ENCODE results near the gene RGS6. TPM values are rescaled to one million over a fixed set of nuclear protein-coding genes. Genes with fewer than 3 reads are reported as not detected.

The RGS6 gene
- total RNA-seq, 1 donor from 2014 or later: 2.0 TPM

- no peak overlapping the region for H3K4me3 Mint-ChIP-seq
- peaks cover 2% of the 10 kb centered on the region for H3K36me3 Mint-ChIP-seq
- H3K27ac Mint-ChIP-seq: no peak overlapping the region
- TF ChIP-seq CTCF (IDR thresholded peaks at IDR 0.05; ENCODE audit: unreplicated experiment): no peak
- H3K4me1 Mint-ChIP-seq: peaks cover 26% of the 10 kb centered on the region
- DNase-seq (ENCODE audit: low spot score in 2 of 2, unreplicated experiment in 2 of 2): no peak
- H3K27me3 Mint-ChIP-seq (ENCODE audit: low read depth): no peaks in the 10 kb centered on the region
- peaks cover 23% of the 10 kb centered on the region for H3K9me3 Mint-ChIP-seq
Observed at GRCh38 chr14:72308967-72309485, 376.8 kb downstream of the RGS6 start.

- Mint-ChIP-seq H3K36me3 (peaks cover 2% of the 10 kb centered on the region), H3K4me1 (peaks cover 34% of the 10 kb centered on the region), H3K4me3 (no peak overlapping the region), H3K27ac (peak overlapping the region; percentile 70), H3K9me3 (peaks cover 8% of the 10 kb centered on the region), H3K27me3 (ENCODE audit: low read depth) (no peaks in the 10 kb centered on the region)
- TF ChIP-seq CTCF (IDR thresholded peaks at IDR 0.05; ENCODE audit: unreplicated experiment): no peak
- no peak for DNase-seq (ENCODE audit: low spot score in 2 of 2, unreplicated experiment in 2 of 2)
Observed at GRCh38 chr14:72311116-72311515, 378.9 kb downstream of the RGS6 start.

- peaks cover 34% of the 10 kb centered on the region for H3K4me1 Mint-ChIP-seq
- DNase-seq (ENCODE audit: low spot score in 2 of 2, unreplicated experiment in 2 of 2): no peak
Observed at GRCh38 chr14:72311516-72311915, 379.3 kb downstream of the RGS6 start.

GRCh38 chr14:72314808-72315435, 382.7 kb downstream of the RGS6 start:
- Mint-ChIP-seq H3K4me3 (no peak overlapping the region), H3K27me3 (ENCODE audit: low read depth) (peaks cover 2% of the 10 kb centered on the region), H3K36me3 (no peaks in the 10 kb centered on the region), H3K9me3 (peaks cover 4% of the 10 kb centered on the region), H3K4me1 (peaks cover 27% of the 10 kb centered on the region), H3K27ac (peak overlapping the region; percentile 34)
- no peak for TF ChIP-seq CTCF (IDR thresholded peaks at IDR 0.05; ENCODE audit: unreplicated experiment)
- DNase-seq (ENCODE audit: low spot score in 2 of 2, unreplicated experiment in 2 of 2): no peak

More at GRCh38 chr14:72311516-72311915, 379.3 kb downstream of the RGS6 start:
- no peak overlapping the region for H3K4me3 Mint-ChIP-seq
- peak overlapping the region; percentile 70 for H3K27ac Mint-ChIP-seq
- no peak for TF ChIP-seq CTCF (IDR thresholded peaks at IDR 0.05; ENCODE audit: unreplicated experiment)
- H3K36me3 Mint-ChIP-seq: no peaks in the 10 kb centered on the region
- H3K27me3 Mint-ChIP-seq (ENCODE audit: low read depth): no peaks in the 10 kb centered on the region
- peaks cover 4% of the 10 kb centered on the region for H3K9me3 Mint-ChIP-seq

- peaks cover 19% of the 10 kb centered on the region for H3K4me1 Mint-ChIP-seq
- H3K36me3 Mint-ChIP-seq: no peaks in the 10 kb centered on the region
- peaks cover 2% of the 10 kb centered on the region for H3K27me3 Mint-ChIP-seq (ENCODE audit: low read depth)
- peaks cover 4% of the 10 kb centered on the region for H3K9me3 Mint-ChIP-seq
- no peak for TF ChIP-seq CTCF (IDR thresholded peaks at IDR 0.05; ENCODE audit: unreplicated experiment)
- no peak for DNase-seq (ENCODE audit: low spot score in 2 of 2, unreplicated experiment in 2 of 2)
- H3K27ac Mint-ChIP-seq: no peak overlapping the region
- no peak overlapping the region for H3K4me3 Mint-ChIP-seq
Observed at GRCh38 chr14:72315714-72316113, 383.5 kb downstream of the RGS6 start.
